ENCODE data around the gene LRRC47.
"Not testable (repeated sequence)": the region's sequence is repeated elsewhere in the genome, so short reads cannot be mapped to it uniquely, and the experiment has no call there.

DNA sequence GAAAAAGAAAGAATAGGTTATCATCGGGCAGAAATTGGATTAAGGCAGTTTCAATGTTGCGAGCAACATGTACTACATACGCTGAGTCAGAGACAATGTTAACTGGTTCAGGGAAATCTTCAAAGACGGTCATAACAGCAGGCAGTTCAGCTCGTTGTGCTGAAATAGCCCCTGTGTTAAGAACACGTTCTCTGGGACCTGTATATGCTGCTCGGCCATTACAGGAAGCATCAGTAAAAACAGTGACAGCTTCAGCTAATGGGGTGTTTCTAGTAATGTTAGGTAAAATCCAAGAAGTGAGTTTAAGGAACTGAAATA is 8.3 kb upstream of the LRRC47 start:
- TF ChIP-seq, protein P1, sequence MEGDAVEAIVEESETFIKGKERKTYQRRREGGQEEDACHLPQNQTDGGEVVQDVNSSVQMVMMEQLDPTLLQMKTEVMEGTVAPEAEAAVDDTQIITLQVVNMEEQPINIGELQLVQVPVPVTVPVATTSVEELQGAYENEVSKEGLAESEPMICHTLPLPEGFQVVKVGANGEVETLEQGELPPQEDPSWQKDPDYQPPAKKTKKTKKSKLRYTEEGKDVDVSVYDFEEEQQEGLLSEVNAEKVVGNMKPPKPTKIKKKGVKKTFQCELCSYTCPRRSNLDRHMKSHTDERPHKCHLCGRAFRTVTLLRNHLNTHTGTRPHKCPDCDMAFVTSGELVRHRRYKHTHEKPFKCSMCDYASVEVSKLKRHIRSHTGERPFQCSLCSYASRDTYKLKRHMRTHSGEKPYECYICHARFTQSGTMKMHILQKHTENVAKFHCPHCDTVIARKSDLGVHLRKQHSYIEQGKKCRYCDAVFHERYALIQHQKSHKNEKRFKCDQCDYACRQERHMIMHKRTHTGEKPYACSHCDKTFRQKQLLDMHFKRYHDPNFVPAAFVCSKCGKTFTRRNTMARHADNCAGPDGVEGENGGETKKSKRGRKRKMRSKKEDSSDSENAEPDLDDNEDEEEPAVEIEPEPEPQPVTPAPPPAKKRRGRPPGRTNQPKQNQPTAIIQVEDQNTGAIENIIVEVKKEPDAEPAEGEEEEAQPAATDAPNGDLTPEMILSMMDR (IDR thresholded peaks at IDR 0.05 in 4 of 5, conservative IDR thresholded peaks at IDR 0.05 in 1 of 5), result not testable (repeated sequence)
- not testable (repeated sequence) for TF ChIP-seq POLR2A (IDR thresholded peaks at IDR 0.05)

Data from gastrocnemius medialis (tissue), 4 donors.